ENCODE measurements around the gene GNPTG.

DNA sequence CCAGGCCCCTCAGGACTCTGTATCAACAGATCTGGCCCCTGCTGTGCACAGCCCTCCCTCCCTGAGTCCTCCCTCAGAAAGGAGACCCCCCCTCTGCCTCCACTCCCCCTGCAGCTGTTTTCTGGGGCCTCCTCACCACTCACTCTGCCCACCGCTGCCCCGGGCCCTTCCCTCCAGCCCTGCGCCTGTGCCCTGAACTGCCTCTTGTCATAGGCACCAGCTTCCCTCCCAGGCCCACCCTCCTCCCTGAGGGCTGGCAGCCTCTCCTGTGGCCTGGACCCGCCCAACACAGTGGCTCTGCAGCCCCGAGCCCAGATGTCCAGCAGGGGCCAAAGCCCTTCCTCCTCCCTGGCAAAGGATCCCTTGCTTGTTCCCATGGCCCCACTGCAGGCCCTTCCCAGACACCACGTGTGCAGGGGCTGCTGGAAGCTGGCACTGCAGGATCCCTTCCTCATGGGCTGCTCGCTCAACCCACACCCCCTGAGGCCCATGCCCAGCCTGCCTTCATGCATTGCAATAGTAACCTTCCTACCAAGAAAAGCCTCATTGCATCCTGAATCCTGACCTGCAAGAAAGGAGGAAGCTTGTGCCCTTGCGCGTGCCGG is 25.8 kb downstream of the GNPTG start:
- TF ChIP-seq, protein P1, sequence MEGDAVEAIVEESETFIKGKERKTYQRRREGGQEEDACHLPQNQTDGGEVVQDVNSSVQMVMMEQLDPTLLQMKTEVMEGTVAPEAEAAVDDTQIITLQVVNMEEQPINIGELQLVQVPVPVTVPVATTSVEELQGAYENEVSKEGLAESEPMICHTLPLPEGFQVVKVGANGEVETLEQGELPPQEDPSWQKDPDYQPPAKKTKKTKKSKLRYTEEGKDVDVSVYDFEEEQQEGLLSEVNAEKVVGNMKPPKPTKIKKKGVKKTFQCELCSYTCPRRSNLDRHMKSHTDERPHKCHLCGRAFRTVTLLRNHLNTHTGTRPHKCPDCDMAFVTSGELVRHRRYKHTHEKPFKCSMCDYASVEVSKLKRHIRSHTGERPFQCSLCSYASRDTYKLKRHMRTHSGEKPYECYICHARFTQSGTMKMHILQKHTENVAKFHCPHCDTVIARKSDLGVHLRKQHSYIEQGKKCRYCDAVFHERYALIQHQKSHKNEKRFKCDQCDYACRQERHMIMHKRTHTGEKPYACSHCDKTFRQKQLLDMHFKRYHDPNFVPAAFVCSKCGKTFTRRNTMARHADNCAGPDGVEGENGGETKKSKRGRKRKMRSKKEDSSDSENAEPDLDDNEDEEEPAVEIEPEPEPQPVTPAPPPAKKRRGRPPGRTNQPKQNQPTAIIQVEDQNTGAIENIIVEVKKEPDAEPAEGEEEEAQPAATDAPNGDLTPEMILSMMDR (IDR thresholded peaks at IDR 0.05): no peak
- TF ChIP-seq POLR2A (IDR thresholded peaks at IDR 0.05): no peak
